HL-60/S4 treated with phorbol 12-myristate 13-acetate at 8.2 ng/mL for 4 days and 3 days (cell line): ENCODE measurements around the gene NAPG.
"Not testable (repeated sequence)": the region's sequence is repeated elsewhere in the genome, so short reads cannot be mapped to it uniquely, and the experiment has no call there.

Experiments used
- in situ Hi-C: fragments of 300-500 bp; cut with MboI; formaldehyde crosslinking; loops from 2 replicates; pipeline ENCODE4 v1.15.0; 2022; ENCODE audit warnings: low sequenced_read_pairs

Gene NAPG

GRCh38 chr18:10514082-10514481 lies 11.7 kb upstream of the NAPG start:
- in situ Hi-C loops, result loop anchor here (10.0 kb wide), 1 partner anchor 539 kb away; no protein-coding TSS in a partner anchor

- in situ Hi-C loops, result loop anchor here (10.0 kb wide), 1 partner anchor 540 kb away; no protein-coding TSS in a partner anchor
Measured at GRCh38 chr18:10514601-10515000, 11.2 kb upstream of the NAPG start.

GRCh38 chr18:10515456-10515855 lies 10.4 kb upstream of the NAPG start:
- in situ Hi-C loops, result loop anchor here (10.0 kb wide), 1 partner anchor 541 kb away; no protein-coding TSS in a partner anchor

GRCh38 chr18:10516078-10516477 lies 9.7 kb upstream of the NAPG start:
- in situ Hi-C loops, result loop anchor here (10.0 kb wide), 1 partner anchor 541 kb away; no protein-coding TSS in a partner anchor

- in situ Hi-C loops, result loop anchor here (10.0 kb wide), 1 partner anchor 544 kb away; no protein-coding TSS in a partner anchor
Measured at GRCh38 chr18:10518595-10519255, 7.1 kb upstream of the NAPG start.

GRCh38 chr18:10519366-10519765 lies 6.5 kb upstream of the NAPG start:
- in situ Hi-C loops, result loop anchor here (10.0 kb wide), 1 partner anchor 545 kb away; no protein-coding TSS in a partner anchor

- in situ Hi-C loops, result loop anchor here (10.0 kb wide), 1 partner anchor 545 kb away; no protein-coding TSS in a partner anchor
Measured at GRCh38 chr18:10519999-10520935, 5.6 kb upstream of the NAPG start.

GRCh38 chr18:10521566-10521965 lies 4.3 kb upstream of the NAPG start:
- in situ Hi-C loops, result no loop called here

GRCh38 chr18:10522574-10522973 lies 3.3 kb upstream of the NAPG start:
- in situ Hi-C loops, result no loop called here

- in situ Hi-C loops, result no loop called here
Measured at GRCh38 chr18:10523544-10523943, 2.3 kb upstream of the NAPG start.

- in situ Hi-C loops, result no loop called here
Measured at GRCh38 chr18:10524507-10525370, 1.1 kb upstream of the NAPG start.

GRCh38 chr18:10525371-10525691 lies 496 bp upstream of the NAPG start:
- in situ Hi-C loops, result no loop called here

- in situ Hi-C loops, result no loop called here
Measured at GRCh38 chr18:10526561-10526949, 728 bp downstream of the NAPG start.

- in situ Hi-C loops, result no loop called here
Measured at GRCh38 chr18:10528439-10528838, 2.6 kb downstream of the NAPG start.

GRCh38 chr18:10530002-10530401 lies 4.2 kb downstream of the NAPG start:
- in situ Hi-C loops, result no loop called here

GRCh38 chr18:10530852-10531251 lies 5.0 kb downstream of the NAPG start:
- in situ Hi-C loops, result no loop called here

GRCh38 chr18:10533111-10533510 lies 7.3 kb downstream of the NAPG start:
- in situ Hi-C loops, result no loop called here

- in situ Hi-C loops, result no loop called here
Measured at GRCh38 chr18:10536280-10536679, 10.5 kb downstream of the NAPG start.

- in situ Hi-C loops, result no loop called here
Measured at GRCh38 chr18:10537765-10538164, 11.9 kb downstream of the NAPG start.

- in situ Hi-C loops, result not testable (repeated sequence)
Measured at GRCh38 chr18:10539124-10539523, 13.3 kb downstream of the NAPG start.

- in situ Hi-C loops, result no loop called here
Measured at GRCh38 chr18:10543277-10543676, 17.4 kb downstream of the NAPG start.
